Hematopoietic multipotent progenitor cell treated with erythropoietin and hydrocortisone succinate and interleukin-3 and kit ligand, for 17 days (in vitro differentiated cells): Measurements from ENCODE around the gene PIK3R6.
A peak's percentile ranks its signal among the peaks of the same experiment; 100 is the strongest.

ENCODE experiments used
- DNase-seq: peaks from one replicate; pipeline ENCODE4 v3.0.0-alpha.2; 2015; ENCODE audit warnings: low spot score

Gene PIK3R6

DNA sequence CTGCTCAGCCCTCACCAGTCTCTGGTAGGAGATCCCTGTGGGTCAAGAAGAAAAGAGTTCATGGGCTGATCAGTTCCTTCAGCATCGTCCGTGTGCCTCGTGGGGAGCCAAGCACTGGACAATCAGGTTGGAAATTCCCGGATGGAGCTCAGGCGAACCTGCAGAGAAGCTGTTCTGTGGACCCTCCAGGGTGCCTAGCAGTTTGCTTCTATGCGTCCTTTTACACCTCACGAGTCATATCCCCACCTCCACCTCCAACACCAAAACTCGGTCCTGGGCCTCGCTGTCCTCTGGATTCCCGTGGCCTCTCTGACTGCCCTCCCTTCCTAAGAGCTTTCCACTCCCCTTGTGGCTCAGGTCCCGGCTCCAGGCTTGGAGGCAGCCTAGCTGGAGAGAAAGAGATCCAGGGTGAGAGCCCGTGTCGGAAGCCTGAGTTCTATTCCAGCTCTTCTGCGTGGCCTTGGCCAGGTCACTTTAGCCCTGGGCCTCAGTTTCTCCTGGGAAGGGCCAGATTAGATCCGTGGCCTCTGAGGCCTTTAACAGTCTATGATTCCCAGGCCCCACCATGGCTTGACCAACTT is 26.2 kb upstream of the PIK3R6 start:
- DNase-seq, result no peak

DNA sequence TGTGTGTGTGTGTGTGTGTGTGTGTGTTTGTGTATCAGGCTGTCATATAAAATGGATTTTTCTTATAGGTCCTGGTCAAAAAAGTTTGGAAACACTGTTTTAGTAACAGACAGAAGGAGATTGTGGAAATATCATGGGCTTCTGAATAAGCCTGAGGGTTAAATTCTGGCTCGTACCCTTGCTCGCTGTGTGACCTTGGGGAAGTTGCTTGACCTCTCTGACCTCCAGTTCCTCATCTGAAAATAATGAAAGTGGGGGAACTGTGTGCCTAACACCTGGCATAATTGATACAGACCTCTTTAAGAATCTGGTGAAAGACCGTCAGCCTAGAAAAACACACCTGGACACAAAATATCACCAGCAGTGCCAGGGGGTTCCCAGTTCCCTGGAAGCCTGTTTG is 25.6 kb upstream of the PIK3R6 start:
- DNase-seq, result no peak

GRCh38 chr17:8892338-8892690 is 24.8 kb upstream of the PIK3R6 start:
- DNase-seq, result no peak

DNA sequence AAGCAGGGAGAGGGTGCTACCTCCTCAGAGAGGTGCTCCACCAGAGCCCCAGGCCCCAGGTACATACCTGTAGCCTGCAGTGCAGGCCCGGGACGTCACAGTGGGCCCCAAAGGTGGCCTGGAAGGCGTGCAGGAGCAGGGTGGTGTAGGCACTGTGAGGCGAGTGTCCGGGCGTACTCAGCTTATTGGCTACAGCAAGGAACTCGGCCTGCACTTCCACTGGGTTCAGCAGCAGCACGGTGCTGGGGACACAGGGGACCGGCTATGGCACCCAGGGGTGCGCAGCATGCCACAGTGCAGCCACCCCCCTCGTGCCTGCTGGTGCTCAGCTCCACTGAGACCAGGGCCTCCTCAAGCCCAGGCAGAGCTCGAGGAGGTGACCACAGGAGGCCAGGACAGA is 23.2 kb upstream of the PIK3R6 start:
- no peak for DNase-seq

DNA sequence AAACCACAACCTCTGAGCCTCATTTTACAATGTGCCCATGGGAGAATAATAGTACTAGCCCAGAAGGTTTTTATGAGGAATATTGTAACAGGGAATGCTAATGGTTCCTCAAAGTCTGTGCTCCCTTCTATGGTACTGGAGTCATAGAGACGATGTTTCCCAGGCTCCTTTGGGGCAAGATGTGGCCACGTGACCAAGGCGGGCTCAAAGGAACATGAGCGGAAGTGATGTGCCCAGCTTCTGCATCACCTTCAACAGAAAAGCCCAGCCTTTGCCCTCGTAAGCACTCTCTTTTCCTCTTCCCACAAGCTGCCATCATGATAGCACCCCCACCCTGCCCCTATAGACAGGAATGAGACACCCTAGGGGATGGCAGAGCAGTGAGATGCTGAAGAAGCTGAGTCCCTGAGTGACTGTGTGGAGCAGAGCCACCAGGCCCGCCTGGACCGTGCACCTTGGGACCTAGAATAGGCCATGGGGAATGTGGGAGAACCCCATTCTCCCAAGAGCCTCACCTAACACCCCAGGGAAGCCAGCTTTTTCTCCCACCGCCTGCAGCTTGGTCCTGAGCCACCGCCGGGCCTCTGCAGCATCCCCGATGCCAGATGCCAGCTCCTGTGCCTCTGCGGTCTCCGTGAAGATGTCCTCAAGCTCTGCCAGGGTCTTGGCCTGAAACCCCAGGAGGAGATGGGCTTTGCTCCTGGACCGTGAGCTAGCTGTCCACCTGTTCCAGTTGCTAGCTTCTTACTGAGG is 22.2 kb upstream of the PIK3R6 start:
- no peak for DNase-seq

DNA sequence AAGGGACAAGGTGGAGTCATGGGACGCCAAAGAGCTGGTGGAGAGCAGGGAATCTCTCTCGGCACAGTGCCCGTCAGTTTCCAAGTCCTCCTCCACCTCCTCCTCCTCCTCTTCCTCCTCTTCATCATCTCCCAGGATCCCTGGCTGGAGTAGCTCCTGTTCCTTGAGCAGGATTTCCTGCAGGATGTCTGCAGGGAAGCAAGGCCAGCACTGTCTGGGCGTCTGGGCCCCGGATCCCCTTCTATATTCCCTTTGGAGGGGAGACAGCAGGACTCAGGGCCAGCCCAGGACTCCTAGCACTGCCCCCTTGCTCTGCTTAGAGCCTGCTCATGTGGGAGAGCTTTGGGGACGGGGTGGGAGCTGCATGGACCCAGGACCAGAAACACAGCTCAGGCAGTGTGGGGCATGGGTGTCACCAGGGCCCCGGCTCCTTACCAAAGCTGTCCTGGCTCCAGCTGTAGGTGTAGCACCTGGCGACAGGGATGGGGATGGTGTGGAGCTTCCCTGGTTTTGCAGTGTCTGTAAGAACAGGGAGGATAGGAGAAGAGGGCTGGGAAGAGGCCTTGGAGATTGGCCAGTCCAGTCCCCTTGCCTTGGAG is 21.3 kb upstream of the PIK3R6 start:
- DNase-seq, result no peak

DNA sequence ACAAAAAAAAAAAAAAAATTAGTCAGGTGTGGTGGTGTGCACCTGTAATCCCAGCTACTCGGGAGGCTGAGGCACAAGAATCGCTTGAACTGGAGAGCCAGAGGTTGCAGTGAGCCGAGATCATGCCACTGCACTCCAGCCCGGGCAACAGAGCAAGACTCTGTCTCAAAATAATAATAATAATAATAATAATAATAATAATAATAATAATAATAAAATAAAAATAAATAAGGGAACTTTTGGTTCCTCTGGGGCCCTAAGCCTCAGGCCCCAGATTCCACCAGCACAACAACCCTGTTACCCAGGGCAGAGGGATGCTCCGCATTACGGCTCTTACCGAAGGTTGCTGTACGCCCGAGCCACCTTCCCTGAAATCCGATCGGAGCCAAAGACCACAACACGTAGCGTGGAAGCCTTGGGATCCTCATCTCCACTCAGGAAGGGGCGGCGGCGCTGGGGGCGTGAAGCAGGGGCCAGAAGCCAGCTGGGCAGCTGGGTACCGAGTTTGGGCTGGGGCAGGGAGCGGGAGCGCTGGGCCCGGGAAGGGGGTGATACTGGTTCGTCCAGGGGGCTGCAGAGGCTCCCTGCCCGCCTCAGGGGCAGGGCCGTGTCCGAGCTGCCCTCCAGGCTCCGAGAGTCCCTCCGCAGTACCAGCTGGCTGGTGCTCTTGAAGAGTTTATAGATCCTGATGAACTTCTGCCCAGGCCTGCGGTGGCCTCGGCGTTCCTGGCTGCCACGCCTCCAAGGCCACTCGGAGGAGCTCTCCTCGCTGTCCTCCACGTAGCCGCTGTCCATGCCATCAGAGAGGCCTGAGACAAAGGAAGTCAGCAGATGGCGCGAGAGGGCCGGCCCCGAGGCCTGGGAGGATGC is 20.6 kb upstream of the PIK3R6 start:
- DNase-seq, result no peak

DNA sequence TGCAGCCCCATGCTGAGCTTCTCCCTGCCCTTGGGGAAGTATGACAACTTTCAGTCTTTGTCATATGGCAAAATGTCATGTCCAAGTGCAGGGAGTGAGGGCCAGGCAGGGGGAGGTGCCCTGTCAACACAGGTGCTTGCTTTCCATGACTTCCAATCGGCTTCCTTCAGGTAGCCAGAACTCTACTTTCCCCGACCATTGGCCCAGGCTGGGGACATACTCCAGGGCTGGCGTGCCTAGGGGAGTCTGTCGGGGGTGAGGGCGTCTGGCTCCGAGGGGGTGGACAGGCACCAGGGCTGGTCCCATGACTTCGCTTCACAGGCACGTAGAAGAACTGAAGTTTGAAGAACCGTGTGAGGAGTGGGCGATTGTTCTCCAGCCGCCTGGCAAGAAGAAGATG is 19.8 kb upstream of the PIK3R6 start:
- DNase-seq, result no peak

DNA sequence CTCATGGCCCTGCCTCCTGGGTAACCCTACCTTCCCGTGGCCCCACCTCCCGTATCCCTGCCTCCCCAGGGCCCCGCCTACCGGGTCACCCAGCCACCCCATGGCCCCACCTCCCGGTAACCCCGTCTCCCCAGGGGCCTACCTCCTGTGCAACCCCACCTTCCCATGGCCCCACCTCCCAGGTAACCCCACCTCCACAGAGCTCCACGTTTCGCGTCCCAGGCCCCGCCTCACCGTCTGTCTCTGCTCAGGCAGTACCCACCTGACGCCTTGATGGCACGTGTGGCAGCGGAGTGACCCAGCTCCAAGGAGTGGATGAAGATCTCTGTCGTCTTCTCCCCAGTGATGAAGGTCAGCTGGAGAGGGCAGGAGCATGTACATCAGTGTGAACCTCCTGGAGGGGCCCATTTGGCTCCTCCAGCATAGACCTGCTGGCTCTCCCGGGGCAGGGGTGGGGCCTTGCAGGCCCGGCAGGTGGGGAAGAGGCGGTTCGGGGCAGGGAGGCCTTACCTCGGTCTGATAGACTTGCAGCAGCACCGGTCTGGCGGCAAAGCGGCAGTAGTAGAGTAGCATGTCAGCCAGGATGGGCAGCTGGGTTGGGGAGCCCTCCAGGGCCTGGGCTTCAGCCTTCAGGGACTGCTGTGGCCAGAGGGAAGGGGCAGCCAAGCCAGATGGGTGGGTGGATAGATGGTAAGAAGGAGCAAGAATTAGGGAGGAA is 18.7 kb upstream of the PIK3R6 start:
- no peak for DNase-seq

DNA sequence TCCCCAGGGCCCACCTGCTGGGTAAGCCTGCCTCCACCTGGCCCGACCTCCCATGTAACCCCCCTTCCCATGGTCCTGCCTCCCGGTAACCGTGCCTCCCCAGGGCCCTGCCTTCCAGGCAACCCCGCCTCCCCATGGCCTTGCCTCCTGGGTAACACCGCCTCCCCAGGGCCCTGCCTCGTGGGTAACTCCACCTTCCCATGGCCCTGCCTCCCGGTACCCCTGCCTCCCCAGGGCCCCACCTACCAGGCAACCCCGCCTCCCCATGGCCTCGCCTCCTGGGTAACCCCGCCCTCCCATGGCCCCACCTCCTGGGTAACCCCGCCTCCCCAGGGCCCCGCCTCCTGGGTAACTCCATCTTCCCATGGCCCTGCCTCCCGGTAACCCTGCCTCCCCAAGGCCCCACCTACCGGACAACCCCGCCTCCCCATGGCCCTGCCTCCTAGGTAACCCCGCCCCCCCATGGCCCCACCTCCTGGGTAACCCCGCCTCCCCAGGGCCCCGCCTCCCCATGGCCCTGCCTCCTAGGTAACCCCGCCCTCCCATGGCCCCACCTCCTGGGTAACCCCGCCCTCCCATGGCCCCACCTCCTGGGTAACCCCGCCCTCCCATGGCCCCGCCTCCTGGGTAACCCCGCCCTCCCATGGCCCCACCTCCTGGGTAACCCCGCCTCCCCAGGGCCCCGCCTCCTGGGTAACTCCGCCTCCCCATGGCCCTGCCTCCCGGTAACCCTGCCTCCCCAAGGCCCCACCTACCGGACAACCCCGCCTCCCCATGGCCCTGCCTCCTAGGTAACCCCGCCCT is 17.9 kb upstream of the PIK3R6 start:
- peak; percentile 29 for DNase-seq

DNA sequence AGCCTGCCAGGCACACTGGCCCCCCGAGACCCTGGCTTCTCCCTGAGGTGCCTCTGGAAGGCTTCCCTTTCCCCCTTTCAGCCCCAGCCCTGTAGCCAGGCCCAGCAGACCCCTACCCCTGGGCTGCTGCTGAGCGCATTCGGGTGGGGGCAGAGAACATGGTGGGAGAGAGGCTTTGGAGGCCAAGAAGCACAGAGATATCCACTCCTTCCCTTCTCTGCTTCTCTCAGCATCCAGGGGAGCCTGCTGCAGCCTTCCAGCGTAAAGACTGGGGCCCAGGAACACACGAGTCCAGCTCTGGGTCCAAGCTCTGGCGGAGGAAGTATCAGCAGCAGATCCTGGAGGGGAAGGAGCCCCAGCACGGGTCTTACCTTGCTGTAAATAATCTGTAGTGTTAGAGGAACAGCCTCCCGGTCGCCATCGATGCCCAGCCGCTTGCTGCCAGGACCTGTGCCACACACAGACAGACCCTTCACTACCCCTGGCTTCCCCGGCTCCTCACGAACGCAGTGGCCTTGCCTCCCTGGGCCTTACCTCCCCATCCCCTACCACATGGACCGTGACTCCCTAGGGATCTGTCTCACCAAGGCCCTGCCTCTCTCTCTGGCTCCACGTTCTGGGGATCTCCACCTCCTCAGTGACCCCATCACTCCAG is 17.0 kb upstream of the PIK3R6 start:
- DNase-seq, result no peak

- DNase-seq, result no peak
Observed at GRCh38 chr17:8883353-8883752, 15.9 kb upstream of the PIK3R6 start.

- no peak for DNase-seq
Observed at GRCh38 chr17:8881606-8882005, 14.1 kb upstream of the PIK3R6 start.

DNA sequence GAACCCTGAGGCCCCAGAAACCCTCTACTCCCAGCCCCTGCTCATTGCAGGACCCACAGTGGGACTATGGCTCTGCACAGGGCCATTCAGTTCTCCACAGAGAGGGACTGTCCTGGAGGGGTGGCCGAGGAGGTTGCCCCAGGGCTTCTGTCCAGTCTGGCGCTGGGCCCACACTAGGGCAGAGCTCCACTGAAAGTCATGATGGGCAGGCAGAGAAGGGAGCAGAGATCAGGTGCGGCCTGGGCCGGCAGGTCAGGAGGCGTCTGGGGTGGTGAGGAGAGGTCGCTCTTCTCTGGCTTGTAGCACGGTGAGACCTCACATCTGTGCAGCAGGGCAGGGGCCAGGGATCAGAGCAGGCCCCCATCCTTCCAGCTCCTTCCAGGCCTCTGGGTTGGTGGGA is 13.0 kb upstream of the PIK3R6 start:
- no peak for DNase-seq

DNA sequence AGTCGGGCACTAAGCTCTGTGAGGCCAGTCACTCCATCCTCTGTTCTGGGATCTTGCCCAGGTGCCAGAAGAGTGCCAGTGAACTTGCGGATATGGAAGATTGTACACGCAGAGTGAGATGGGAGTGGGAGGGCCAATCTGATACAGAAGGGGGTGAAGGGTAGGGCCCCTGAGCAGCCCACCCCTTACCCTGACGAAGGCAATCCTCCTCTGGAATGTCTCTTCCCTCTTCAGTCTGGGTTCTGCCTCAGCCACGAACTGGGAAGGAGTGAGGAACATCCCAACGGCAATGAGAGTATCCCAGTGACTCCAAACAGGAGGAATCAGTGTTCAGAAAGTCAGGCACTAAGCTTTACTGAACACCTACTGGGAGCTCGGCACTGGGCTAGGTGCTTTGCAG is 11.9 kb upstream of the PIK3R6 start:
- no peak for DNase-seq

GRCh38 chr17:8877984-8878383 is 10.5 kb upstream of the PIK3R6 start:
- DNase-seq, result no peak

- no peak for DNase-seq
Observed at GRCh38 chr17:8875957-8876356, 8.5 kb upstream of the PIK3R6 start.

DNA sequence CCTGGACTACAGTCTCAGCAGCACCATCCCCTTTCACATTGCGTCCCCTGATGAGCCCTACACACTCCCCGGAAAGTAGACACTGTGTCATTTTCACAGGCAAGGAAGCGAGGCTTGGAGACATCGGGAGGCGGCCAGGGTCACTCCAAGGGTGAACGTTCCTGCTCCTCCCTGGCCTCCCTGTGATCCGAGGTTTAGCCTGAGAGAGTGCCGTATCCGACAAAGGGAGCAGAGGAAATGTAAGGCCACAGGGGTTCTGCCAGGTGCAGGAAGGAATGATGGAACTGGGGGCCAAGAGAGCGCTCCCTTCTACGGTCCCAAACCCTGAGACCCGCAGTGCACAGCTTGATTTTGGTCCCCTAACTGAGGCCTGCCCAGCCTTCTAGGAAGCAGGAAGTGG is 8.0 kb upstream of the PIK3R6 start:
- DNase-seq, result no peak

- no peak for DNase-seq
Observed at GRCh38 chr17:8873801-8874715, 6.6 kb upstream of the PIK3R6 start.
